ENCODE results near the gene SLC43A3. TPM values are rescaled to one million over a fixed set of nuclear protein-coding genes. Genes with fewer than 3 reads are reported as not detected.
A peak's percentile ranks its signal among the peaks of the same experiment; 100 is the strongest.

The SLC43A3 gene
- total and polyA plus RNA-seq, 10 donors = 15.2 to 72.5 (median 35.7) TPM

DNA sequence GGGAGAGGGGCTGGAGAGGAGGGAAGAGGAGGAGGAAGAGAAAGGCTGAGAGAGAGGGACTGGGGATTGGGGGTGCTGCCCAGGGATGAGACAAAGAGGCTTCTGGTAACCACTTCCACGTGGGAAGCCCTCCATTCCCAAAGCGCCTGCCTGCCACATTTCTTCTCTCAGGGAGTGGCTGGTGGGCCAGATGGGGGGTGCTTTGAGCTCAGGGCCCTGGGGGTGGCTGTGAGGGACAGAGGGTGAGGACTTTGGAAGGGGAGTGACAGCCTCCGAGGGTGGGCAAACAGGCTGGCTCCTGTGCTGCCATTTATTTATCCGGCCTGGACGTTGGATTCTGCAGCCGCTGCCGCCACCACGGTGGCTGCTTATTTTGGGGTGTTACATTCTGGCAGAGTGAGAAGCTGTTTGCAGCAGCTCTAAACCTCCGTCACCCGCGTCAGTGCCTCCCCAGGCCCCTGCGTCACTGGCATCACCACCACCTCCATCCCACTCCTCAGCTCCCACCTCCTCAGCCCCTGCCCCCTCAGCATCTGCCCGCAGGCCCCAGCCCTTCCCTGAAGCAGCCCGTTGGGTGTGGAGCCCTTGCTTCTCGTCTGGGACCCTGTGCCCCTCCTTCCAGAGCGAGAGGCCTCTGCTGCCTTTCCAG lies 35.0 kb upstream of the SLC43A3 start:
- Histone ChIP-seq H3K36me3 (no peaks in the 10 kb centered on the region), H3K4me1 (peaks cover 22 to 56% (median 46%) of the 10 kb centered on the region in 6 donors), H3K27ac (no peak overlapping the region), H3K27me3 (replicated peaks in 1 of 7) (peaks cover 5 to 56% (median 39%) of the 10 kb centered on the region in 7 donors), H3K4me3 (no peak overlapping the region), H3K9me3 (no peaks in the 10 kb centered on the region)
- intact Hi-C loops (cut with DNase I; ENCODE audit: low total_unique reads) = no loop called here
- TF ChIP-seq POLR2AphosphoS5 (IDR thresholded peaks at IDR 0.05) (no peak), POLR2A (IDR thresholded peaks at IDR 0.05) (no peak)
- TF ChIP-seq, protein P1, sequence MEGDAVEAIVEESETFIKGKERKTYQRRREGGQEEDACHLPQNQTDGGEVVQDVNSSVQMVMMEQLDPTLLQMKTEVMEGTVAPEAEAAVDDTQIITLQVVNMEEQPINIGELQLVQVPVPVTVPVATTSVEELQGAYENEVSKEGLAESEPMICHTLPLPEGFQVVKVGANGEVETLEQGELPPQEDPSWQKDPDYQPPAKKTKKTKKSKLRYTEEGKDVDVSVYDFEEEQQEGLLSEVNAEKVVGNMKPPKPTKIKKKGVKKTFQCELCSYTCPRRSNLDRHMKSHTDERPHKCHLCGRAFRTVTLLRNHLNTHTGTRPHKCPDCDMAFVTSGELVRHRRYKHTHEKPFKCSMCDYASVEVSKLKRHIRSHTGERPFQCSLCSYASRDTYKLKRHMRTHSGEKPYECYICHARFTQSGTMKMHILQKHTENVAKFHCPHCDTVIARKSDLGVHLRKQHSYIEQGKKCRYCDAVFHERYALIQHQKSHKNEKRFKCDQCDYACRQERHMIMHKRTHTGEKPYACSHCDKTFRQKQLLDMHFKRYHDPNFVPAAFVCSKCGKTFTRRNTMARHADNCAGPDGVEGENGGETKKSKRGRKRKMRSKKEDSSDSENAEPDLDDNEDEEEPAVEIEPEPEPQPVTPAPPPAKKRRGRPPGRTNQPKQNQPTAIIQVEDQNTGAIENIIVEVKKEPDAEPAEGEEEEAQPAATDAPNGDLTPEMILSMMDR (IDR thresholded peaks at IDR 0.05 in 8 of 11, conservative IDR thresholded peaks at IDR 0.05 in 3 of 11) = no peak
- no peak for DNase-seq
- WGBS, 5 donors = 73 to 90% (median 80%) methylated on average over 14 to 16 of the region's 16 CpGs

DNA sequence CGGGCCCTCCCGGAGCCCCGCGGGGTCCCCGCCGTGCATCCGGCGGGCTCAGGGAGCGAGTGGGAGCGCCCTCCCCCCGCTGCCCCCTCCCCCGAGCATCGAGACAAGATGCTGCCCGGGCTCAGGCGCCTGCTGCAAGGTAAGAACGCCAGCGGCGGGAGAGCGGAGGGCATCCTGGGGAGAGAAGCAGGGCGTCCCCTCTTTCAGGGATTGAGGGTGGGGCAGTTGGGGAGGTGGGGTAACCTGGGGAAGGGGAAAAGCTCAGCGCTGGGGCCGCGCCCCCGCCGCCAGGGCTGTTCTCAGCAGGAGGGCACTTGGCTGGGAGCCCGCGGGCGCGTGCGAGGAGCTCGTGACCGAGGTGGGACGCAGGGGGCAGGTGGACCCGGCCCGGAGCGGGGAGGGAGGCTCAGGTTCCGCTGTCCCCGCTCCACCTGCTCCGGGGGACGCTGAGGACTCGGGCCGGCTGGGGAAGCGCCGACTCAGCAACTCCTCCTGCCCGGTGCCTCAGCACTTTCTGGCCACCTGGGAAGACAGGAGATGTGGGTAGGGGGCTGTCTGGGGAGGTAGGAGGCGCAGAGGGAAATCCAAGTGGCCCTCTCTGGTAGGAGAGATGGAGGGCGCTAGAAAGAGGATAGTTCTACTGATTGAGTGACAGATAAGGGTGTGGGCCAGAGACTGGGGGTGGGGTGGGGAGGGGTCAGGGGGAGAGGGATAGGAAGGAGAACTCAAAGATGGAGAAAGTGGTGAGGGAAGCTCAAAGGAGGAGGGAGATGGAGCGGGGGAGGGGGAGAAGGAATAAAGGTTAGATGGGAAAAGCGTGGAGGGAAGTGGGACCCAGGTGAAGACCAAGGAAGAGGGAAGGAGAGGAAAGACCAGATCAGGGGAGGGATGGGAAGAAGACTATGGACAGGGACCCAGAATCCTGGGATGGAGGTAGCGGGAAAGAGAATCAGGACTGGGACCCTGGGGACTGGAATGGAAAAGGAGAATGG lies 34.1 kb upstream of the SLC43A3 start:
- TF ChIP-seq, protein P1 (IDR thresholded peaks at IDR 0.05 in 8 of 11, conservative IDR thresholded peaks at IDR 0.05 in 3 of 11) = no peak
- TF ChIP-seq POLR2A (IDR thresholded peaks at IDR 0.05) = no peak
- no peak for TF ChIP-seq POLR2AphosphoS5 (IDR thresholded peaks at IDR 0.05)
- H3K27me3 ChIP-seq (replicated peaks in 1 of 7) = peaks cover 5 to 64% (median 39%) of the 10 kb centered on the region in 7 donors
- peaks cover 22 to 58% (median 47%) of the 10 kb centered on the region in 6 donors for H3K4me1 ChIP-seq
- no peaks in the 10 kb centered on the region for H3K9me3 ChIP-seq
- H3K36me3 ChIP-seq = no peaks in the 10 kb centered on the region
- intact Hi-C loops (cut with DNase I; ENCODE audit: low total_unique reads) = no loop called here
- WGBS, 5 donors = 7 to 11% (median 8%) methylated on average over 34 to 50 of the region's 50 CpGs
- H3K27ac ChIP-seq = no peak overlapping the region
- H3K4me3 ChIP-seq = peak overlapping the region in 7 of 8 donors; percentile 31 to 71 (median 45)
- DNase-seq = peak; percentile 82

DNA sequence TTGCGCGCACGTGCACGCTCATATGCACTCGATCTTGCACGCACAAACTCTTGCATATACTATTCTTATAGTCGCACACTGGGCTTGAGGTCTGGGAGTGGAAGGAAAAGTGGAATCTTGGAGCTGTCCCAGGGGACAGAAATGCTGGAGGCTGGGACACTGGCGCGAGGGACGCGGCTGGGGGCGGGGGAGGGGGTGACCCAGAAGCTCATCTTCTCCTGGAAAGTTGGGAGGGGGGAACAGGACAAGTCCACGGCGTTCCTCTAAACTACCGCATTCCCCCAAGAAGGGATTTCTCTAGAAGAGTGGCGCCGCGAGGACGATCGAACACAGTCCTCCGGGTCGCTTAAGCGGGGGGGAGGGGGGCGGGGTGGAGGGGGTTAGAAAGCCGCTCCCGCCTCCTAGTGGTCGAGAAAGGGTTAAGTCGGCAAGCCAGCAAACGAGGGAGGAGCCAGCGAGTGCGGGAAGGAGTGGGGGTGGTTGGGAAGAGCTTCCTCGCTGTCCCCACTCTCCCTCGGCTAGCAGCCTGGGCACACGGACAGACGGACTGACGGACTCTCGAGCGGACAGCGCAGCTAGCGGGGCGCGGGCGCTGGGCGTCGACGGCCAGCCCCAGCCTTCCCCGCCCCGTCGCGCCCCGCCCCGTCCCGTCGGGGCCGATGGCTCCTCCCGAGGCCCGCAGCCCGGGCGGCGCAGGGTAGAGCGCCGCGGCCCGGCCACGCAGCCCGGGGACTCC lies 33.3 kb upstream of the SLC43A3 start, which contains the start of gene RTN4RL2:
TSS of gene RTN4RL2 (plus strand) at position 507 of the 736 bp plus-strand sequence. CDS start 338 bp downstream, outside the sequence.
- H3K9me3 ChIP-seq = no peaks in the 10 kb centered on the region
- intact Hi-C loops (cut with DNase I; ENCODE audit: low total_unique reads) = no loop called here
- no peak within 1 kb of the TSS for H3K27ac ChIP-seq
- H3K27me3 ChIP-seq (replicated peaks in 1 of 7) = peaks cover 5 to 69% (median 39%) of the 10 kb centered on the region in 7 donors
- H3K4me1 ChIP-seq = peaks cover 22 to 58% (median 47%) of the 10 kb centered on the region in 6 donors
- WGBS, 5 donors = 0 to 1% (median 1%) methylated on average over 32 to 66 of the region's 66 CpGs
- TF ChIP-seq, protein P1 (IDR thresholded peaks at IDR 0.05 in 8 of 11, conservative IDR thresholded peaks at IDR 0.05 in 3 of 11) = peak in 2 of 11 experiments; percentile 26 to 46
- TF ChIP-seq POLR2AphosphoS5 (IDR thresholded peaks at IDR 0.05) (peak in 1 of 3 donors; percentile 41), POLR2A (IDR thresholded peaks at IDR 0.05) (no peak)
- DNase-seq = peak; percentile 86
- H3K4me3 ChIP-seq = peak within 1 kb of the TSS; percentile 16 to 71 (median 44)
- H3K36me3 ChIP-seq = no peaks in the 10 kb centered on the region
